ENCODE results near the gene CKAP4. TPM values are rescaled to one million over a fixed set of nuclear protein-coding genes. Genes with fewer than 3 reads are reported as not detected.

Gene CKAP4
- total RNA-seq, 6 experiments from 2014 or later: 16.8 to 43.7 (median 28.3) TPM

GRCh38 chr12:106229036-106229591, 18.7 kb downstream of the CKAP4 start:
- ATAC-seq: peak in 3 of 4 donors; percentile 4 to 32 (median 28)
- H3K4me3 ChIP-seq: no peak overlapping the region
- H3K9me3 ChIP-seq: no peaks in the 10 kb centered on the region
- H3K27ac ChIP-seq: no peak overlapping the region
- intact Hi-C loops (cut with DNase I): no loop called here
- H3K27me3 ChIP-seq: no peaks in the 10 kb centered on the region
- WGBS (ENCODE audit: insufficient coverage, low coverage, low lambda C conversion rate, missing lambda C conversion rate): 87% methylated on average over 11 of the region's 12 CpGs
- no peak for TF ChIP-seq POLR2A (IDR thresholded peaks at IDR 0.05)
- no peak for TF ChIP-seq CTCF (IDR thresholded peaks at IDR 0.05)
- peaks cover 0 to 8% (median 0%) of the 10 kb centered on the region in 4 donors for H3K4me1 ChIP-seq
- DNase-seq: peak in 1 of 3 donors; percentile 63
- no peaks in the 10 kb centered on the region for H3K36me3 ChIP-seq

GRCh38 chr12:106228320-106228710, 19.5 kb downstream of the CKAP4 start:
- Histone ChIP-seq H3K27ac (no peak overlapping the region), H3K27me3 (no peaks in the 10 kb centered on the region), H3K4me1 (peaks cover 0 to 8% (median 0%) of the 10 kb centered on the region in 4 donors), H3K4me3 (no peak overlapping the region), H3K9me3 (no peaks in the 10 kb centered on the region), H3K36me3 (no peaks in the 10 kb centered on the region)
- no peak for DNase-seq
- 80% methylated on average over 7 of the region's 7 CpGs for WGBS (ENCODE audit: insufficient coverage, low coverage, low lambda C conversion rate, missing lambda C conversion rate)
- intact Hi-C loops (cut with DNase I): no loop called here
- TF ChIP-seq POLR2A (IDR thresholded peaks at IDR 0.05) (no peak), CTCF (IDR thresholded peaks at IDR 0.05) (no peak)
- no peak for ATAC-seq

- Histone ChIP-seq H3K4me3 (no peak overlapping the region), H3K36me3 (no peaks in the 10 kb centered on the region), H3K27ac (no peak overlapping the region), H3K27me3 (no peaks in the 10 kb centered on the region), H3K9me3 (no peaks in the 10 kb centered on the region), H3K4me1 (peaks cover 0 to 8% (median 0%) of the 10 kb centered on the region in 4 donors)
- WGBS (ENCODE audit: insufficient coverage, low coverage, low lambda C conversion rate, missing lambda C conversion rate): 45% methylated on average over 7 of the region's 8 CpGs
- ATAC-seq: peak in 3 of 4 donors; percentile 68 to 88 (median 79)
- peak in 2 of 3 donors; percentile 68 to 70 for DNase-seq
- no peak for TF ChIP-seq POLR2A (IDR thresholded peaks at IDR 0.05)
- TF ChIP-seq CTCF (IDR thresholded peaks at IDR 0.05): no peak
- intact Hi-C loops (cut with DNase I): no loop called here
Observed at GRCh38 chr12:106227641-106228319, 20.0 kb downstream of the CKAP4 start.

- 40% methylated on average over 10 of the region's 11 CpGs for WGBS (ENCODE audit: insufficient coverage, low coverage, low lambda C conversion rate, missing lambda C conversion rate)
- DNase-seq (no peak), ATAC-seq (peak; percentile 69 to 84 (median 78))
- H3K36me3 ChIP-seq: no peaks in the 10 kb centered on the region
- TF ChIP-seq POLR2A (IDR thresholded peaks at IDR 0.05): no peak
- peak; percentile 73 to 89 (median 76) for TF ChIP-seq CTCF (IDR thresholded peaks at IDR 0.05)
- H3K4me3 ChIP-seq: no peak overlapping the region
- H3K4me1 ChIP-seq: peaks cover 0 to 8% (median 0%) of the 10 kb centered on the region in 4 donors
- peak overlapping the region in 1 of 3 donors; percentile 12 for H3K27ac ChIP-seq
- no peaks in the 10 kb centered on the region for H3K9me3 ChIP-seq
- H3K27me3 ChIP-seq: no peaks in the 10 kb centered on the region
- intact Hi-C loops (cut with DNase I): no loop called here
Observed at GRCh38 chr12:106226884-106227640, 20.8 kb downstream of the CKAP4 start.
